Esophagus (tissue), 2 donors: ENCODE measurements around the gene CTSC. TPM values are rescaled to one million over a fixed set of nuclear protein-coding genes. Genes with fewer than 3 reads are reported as not detected.
"Not testable (repeated sequence)": the region's sequence is repeated elsewhere in the genome, so short reads cannot be mapped to it uniquely, and the experiment has no call there.

Source experiments
- H3K27ac ChIP-seq, 2 donors: one replicate each; pipeline ENCODE4 v1.5.1; 2013; ENCODE audit warnings: low read depth in 2 of 2, mild to moderate bottlenecking in 2 of 2, inconsistent platforms in 1 of 2, low read length in 1 of 2, moderate library complexity in 1 of 2
- H3K27me3 ChIP-seq, 2 donors: one replicate each; pipeline ENCODE4 v1.6.1; 2013; ENCODE audit warnings: low read length in 2 of 2, control low read depth in 1 of 2, mild to moderate bottlenecking in 1 of 2; ENCODE audit not compliant: insufficient read depth in 2 of 2, control insufficient read depth in 1 of 2
- H3K36me3 ChIP-seq, 2 donors: one replicate each; pipeline ENCODE4 v1.6.1; 2013; ENCODE audit warnings: low read length in 1 of 2; ENCODE audit not compliant: control insufficient read depth in 2 of 2, insufficient read depth in 2 of 2
- H3K4me1 ChIP-seq, 2 donors: one replicate each; pipeline ENCODE4 v1.6.1; 2013; ENCODE audit warnings: low read length in 1 of 2; ENCODE audit not compliant: control insufficient read depth in 2 of 2, insufficient read depth in 2 of 2
- H3K4me3 ChIP-seq, 2 donors: one replicate each; pipeline ENCODE4 v1.5.1; 2013; ENCODE audit warnings: low read length in 2 of 2, mild to moderate bottlenecking in 2 of 2, low read depth in 1 of 2, moderate library complexity in 1 of 2
- H3K9me3 ChIP-seq, 2 donors: one replicate each; pipeline ENCODE4 v1.6.1; 2013; ENCODE audit warnings: mild to moderate bottlenecking in 2 of 2, low read depth in 1 of 2, low read length in 1 of 2, moderate library complexity in 1 of 2; ENCODE audit not compliant: control insufficient read depth in 2 of 2, insufficient read depth in 1 of 2
- WGBS, 2 donors: extraction: QIAGEN DNeasy Blood & Tissue Kit; methylation state at CpG; one replicate each; pipeline ENCODE4 v1.1.7; 2013; 5-methylcytosine and 5-hydroxymethylcytosine counted together
- polyA plus RNA-seq, 2 donors: library from polyadenylated mRNA; stranded (reverse); fragments of 200-250 nt; gene quantifications; one replicate each; pipeline ENCODE4 v1.2.3, GENCODE V29; 2013
- donor health status: healthy with polysubstance abuse.
- donor health status: Bipolar disorder and iron deficiency.

Gene CTSC
- polyA plus RNA-seq, 2 donors, result 33.8 to 35.3 TPM

- H3K27me3 ChIP-seq, result no peaks in the 10 kb centered on the region
- H3K27ac ChIP-seq, result no peak overlapping the region
- WGBS, 2 donors, result 75 to 88% methylated on average over 4 of the region's 4 CpGs
- H3K9me3 ChIP-seq, result no peaks in the 10 kb centered on the region
- no peaks in the 10 kb centered on the region for H3K4me1 ChIP-seq
- H3K4me3 ChIP-seq, result no peak overlapping the region
- peaks cover 0 to 2% of the 10 kb centered on the region in 2 donors for H3K36me3 ChIP-seq
Observed at GRCh38 chr11:88324562-88325345, 12.8 kb downstream of the CTSC start.

GRCh38 chr11:88322881-88323280, 14.7 kb downstream of the CTSC start:
- not testable (repeated sequence) for H3K4me1 ChIP-seq, H3K9me3 ChIP-seq
- WGBS, 2 donors, result 86 to 89% methylated on average over 8 of the region's 8 CpGs

GRCh38 chr11:88321412-88321811, 16.1 kb downstream of the CTSC start:
- H3K27me3 ChIP-seq, H3K36me3 ChIP-seq, H3K27ac ChIP-seq, H3K9me3 ChIP-seq, H3K4me3 ChIP-seq, H3K4me1 ChIP-seq: not testable (repeated sequence)

More at GRCh38 chr11:88322881-88323280, 14.7 kb downstream of the CTSC start:
- H3K27ac ChIP-seq, H3K4me3 ChIP-seq, H3K27me3 ChIP-seq, H3K36me3 ChIP-seq: not testable (repeated sequence)

- Histone ChIP-seq H3K27me3 (no peaks in the 10 kb centered on the region), H3K36me3 (no peaks in the 10 kb centered on the region), H3K27ac (no peak overlapping the region), H3K4me3 (no peak overlapping the region), H3K9me3 (no peaks in the 10 kb centered on the region), H3K4me1 (no peaks in the 10 kb centered on the region)
- WGBS, 2 donors, result 42 to 62% methylated on average over 2 of the region's 2 CpGs
Observed at GRCh38 chr11:88320149-88320559, 17.4 kb downstream of the CTSC start.

- Histone ChIP-seq H3K27me3 (no peaks in the 10 kb centered on the region), H3K9me3 (no peaks in the 10 kb centered on the region), H3K4me3 (no peak overlapping the region), H3K4me1 (no peaks in the 10 kb centered on the region), H3K27ac (no peak overlapping the region), H3K36me3 (no peaks in the 10 kb centered on the region)
- WGBS, 2 donors, result 40 to 44% methylated on average over 2 of the region's 2 CpGs
Observed at GRCh38 chr11:88318017-88318416, 19.5 kb downstream of the CTSC start.

- H3K27me3 ChIP-seq, result no peaks in the 10 kb centered on the region
- 70 to 72% methylated on average over 5 of the region's 5 CpGs for WGBS, 2 donors
- H3K36me3 ChIP-seq, result no peaks in the 10 kb centered on the region
- H3K27ac ChIP-seq, result no peak overlapping the region
- no peaks in the 10 kb centered on the region for H3K4me1 ChIP-seq
- H3K4me3 ChIP-seq, result no peak overlapping the region
- no peaks in the 10 kb centered on the region for H3K9me3 ChIP-seq
Observed at GRCh38 chr11:88317536-88317935, 20.0 kb downstream of the CTSC start.

- peak overlapping the region; percentile 8 to 26 for H3K27ac ChIP-seq
- H3K27me3 ChIP-seq, result no peaks in the 10 kb centered on the region
- no peaks in the 10 kb centered on the region for H3K4me1 ChIP-seq
Observed at GRCh38 chr11:88315981-88316441, 21.5 kb downstream of the CTSC start.

GRCh38 chr11:88315015-88315414, 22.5 kb downstream of the CTSC start:
- H3K4me1 ChIP-seq, result no peaks in the 10 kb centered on the region
- no peaks in the 10 kb centered on the region for H3K36me3 ChIP-seq
- no peak overlapping the region for H3K27ac ChIP-seq
- H3K9me3 ChIP-seq, result no peaks in the 10 kb centered on the region
- 77 to 86% methylated on average over 2 of the region's 2 CpGs for WGBS, 2 donors
- no peaks in the 10 kb centered on the region for H3K27me3 ChIP-seq
- H3K4me3 ChIP-seq, result no peak overlapping the region

More at GRCh38 chr11:88315981-88316441, 21.5 kb downstream of the CTSC start:
- H3K9me3 ChIP-seq, result no peaks in the 10 kb centered on the region
- H3K4me3 ChIP-seq, result no peak overlapping the region
- 48 to 58% methylated on average over 5 of the region's 5 CpGs for WGBS, 2 donors
- no peaks in the 10 kb centered on the region for H3K36me3 ChIP-seq

GRCh38 chr11:88313441-88313840, 24.1 kb downstream of the CTSC start:
- no peaks in the 10 kb centered on the region for H3K27me3 ChIP-seq
- no peaks in the 10 kb centered on the region for H3K4me1 ChIP-seq
- WGBS, 2 donors, result 90% methylated on average over 2 of the region's 2 CpGs
- no peaks in the 10 kb centered on the region for H3K9me3 ChIP-seq
- no peaks in the 10 kb centered on the region for H3K36me3 ChIP-seq
- no peak overlapping the region for H3K27ac ChIP-seq
- H3K4me3 ChIP-seq, result no peak overlapping the region

- H3K4me1 ChIP-seq, result no peaks in the 10 kb centered on the region
- H3K36me3 ChIP-seq, result peaks cover 0 to 2% of the 10 kb centered on the region in 2 donors
- no peak overlapping the region for H3K4me3 ChIP-seq
- H3K27me3 ChIP-seq, result no peaks in the 10 kb centered on the region
- no peak overlapping the region for H3K27ac ChIP-seq
- H3K9me3 ChIP-seq, result no peaks in the 10 kb centered on the region
- 0 to 26% methylated on average over 1 of the region's 1 CpG for WGBS, 2 donors
Observed at GRCh38 chr11:88312628-88313027, 24.9 kb downstream of the CTSC start.
